HG03469 (cell line): Measurements from ENCODE around the gene PLA2G4B.
"Not testable (repeated sequence)": the region's sequence is repeated elsewhere in the genome, so short reads cannot be mapped to it uniquely, and the experiment has no call there.

Source experiments
- ATAC-seq: cut with Tn5 transposase; IDR thresholded peaks from one replicate; pipeline ENCODE4 v1.9.1; 2021; ENCODE audit warnings: mild to moderate bottlenecking, moderate library complexity, moderate number of reproducible peaks; ENCODE audit not compliant: unreplicated experiment

The PLA2G4B gene

DNA sequence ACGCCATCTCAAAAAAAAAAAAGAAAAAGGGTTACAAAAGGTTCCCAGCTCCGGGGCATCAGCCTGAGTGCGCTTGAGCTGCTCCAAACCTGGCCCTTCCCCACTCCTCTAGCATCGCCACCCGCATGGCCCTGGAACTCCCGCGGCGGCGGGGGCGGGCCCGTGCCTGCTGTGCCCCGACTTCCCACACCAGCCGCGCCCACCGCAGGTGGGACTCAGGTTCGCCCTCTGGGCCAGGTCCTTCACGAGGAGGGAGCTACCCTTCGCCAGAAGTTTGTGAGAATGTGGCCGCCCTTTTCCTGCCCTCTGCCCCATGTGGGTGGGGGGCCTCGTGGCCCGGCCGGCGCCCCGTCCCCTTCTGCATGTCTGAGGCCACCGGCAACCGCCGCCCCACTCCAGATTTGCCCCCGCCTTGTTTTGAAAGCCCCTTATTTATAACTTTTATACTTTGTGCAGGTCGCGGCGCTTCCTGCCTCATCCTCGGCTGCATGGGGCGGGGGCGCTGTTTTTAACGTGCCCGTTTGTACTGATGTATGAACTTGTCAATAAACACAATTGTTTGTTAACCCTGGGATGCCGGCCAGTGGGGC lies 11.3 kb upstream of the PLA2G4B start:
- ATAC-seq = no peak

- no peak for ATAC-seq
These were observed 10.5 kb upstream of the PLA2G4B start, which contains the start of gene JMJD7 for GRCh38 chr15:41827880-41828806. JMJD7 (plus strand) TSS chr15:41828092; CDS start chr15:41828125, 33 bp downstream.

DNA sequence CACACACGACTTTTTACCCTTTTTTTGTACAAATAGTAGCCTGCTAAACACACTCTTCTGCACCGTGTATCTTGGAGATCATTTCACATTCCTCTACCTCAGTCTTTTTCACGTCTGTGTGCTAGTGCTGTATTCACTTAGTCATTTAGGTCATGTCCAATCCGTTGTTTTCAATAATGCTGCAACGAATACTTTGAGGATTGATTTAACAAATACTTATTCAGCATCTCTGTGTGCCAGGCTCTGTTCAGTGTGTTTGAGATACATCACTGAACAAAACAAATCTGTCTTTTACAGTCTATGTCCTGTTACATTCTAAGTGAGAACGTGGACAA lies 9.9 kb upstream of the PLA2G4B start:
- no peak for ATAC-seq

DNA sequence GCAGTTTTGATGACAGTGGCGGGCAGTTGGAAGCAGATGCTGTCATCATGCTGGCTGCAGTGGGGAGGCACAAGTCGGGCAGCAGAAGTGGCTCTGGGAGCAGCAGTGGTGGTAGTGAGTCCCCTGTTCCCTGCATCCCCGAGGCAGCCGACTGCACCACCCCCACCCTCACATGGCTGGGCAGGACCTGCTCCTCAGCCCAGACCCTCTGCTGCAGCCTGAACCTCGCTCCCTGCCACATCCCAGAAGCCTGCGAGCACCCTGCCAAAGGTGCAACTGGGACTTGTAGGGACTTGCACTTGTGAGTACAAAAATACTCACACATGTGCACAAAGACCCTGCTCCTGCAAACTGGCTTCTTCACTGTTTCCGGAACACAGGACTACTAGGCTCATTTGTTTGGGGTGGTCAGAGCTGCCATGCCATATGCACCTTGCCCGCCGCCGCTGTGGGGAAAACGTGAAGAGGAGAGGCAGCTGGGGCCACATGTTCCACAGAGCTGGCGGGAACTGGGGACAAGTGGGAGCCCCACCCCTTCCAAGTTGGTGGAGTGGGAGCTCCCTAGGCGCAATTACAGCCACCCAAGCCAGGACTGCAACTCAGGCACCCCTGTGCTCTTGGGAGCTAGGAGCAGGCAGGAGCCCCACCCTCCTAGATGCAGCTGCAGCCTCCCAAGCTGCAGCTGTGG lies 8.5 kb upstream of the PLA2G4B start:
- ATAC-seq = no peak

GRCh38 chr15:41831291-41831690 lies 7.4 kb upstream of the PLA2G4B start:
- not testable (repeated sequence) for ATAC-seq

DNA sequence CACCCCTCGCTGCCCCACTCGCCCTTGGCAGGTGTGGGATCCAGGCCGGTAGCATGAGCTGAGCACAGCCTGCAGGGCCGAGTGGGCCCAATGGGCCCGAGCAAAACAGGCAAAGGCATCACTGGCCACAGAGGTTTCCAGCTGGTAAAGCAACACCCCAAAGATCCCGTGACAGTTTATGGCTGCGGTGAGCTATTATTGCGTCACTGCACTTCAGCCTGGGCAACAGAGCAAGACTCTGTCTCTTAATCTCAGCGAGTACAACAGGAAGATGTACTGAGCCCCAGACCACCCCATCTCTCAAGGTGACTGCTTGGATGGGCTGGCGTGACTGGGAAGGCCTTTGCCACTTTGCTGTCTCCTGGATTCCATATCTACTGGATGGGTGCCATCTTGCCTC lies 6.4 kb upstream of the PLA2G4B start:
- no peak for ATAC-seq

DNA sequence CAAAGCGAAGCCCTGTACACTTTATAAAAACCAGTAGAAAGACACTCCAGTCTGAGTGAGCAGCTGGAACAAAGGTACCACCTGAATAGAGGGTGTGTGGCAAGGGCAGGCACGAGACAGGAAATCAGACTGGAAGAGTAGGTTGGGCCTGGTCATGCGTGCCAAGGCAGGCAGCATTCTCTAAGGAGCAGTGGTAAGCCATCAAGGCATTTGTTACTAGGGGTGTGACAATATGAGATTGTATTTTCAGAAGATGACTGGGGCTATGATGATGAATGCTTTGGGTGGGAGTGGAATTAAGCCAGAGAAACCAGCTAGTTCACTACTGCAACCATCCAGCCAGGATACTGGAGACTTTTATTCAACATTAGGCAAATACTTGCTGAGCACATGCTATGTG lies 5.8 kb upstream of the PLA2G4B start:
- ATAC-seq = no peak

DNA sequence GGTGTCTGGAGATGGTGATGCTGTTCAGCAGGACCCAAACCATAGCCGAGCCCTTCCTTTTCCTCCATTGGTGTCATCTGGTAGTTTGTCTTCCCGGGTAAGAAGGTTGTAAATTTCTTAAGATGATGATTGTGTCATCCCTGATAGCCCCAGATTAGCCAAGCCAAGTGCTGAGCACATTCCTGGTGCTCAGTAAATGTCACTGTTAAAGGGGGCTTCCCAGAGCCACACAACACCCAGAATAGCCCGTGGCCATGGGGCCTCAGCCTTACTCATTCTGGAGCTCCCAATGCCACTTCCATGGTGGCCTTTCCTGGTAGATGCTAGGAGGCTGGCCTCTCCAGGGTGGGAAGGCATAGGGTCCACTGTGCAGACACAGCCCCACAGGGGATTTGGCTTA lies 4.6 kb upstream of the PLA2G4B start:
- no peak for ATAC-seq

DNA sequence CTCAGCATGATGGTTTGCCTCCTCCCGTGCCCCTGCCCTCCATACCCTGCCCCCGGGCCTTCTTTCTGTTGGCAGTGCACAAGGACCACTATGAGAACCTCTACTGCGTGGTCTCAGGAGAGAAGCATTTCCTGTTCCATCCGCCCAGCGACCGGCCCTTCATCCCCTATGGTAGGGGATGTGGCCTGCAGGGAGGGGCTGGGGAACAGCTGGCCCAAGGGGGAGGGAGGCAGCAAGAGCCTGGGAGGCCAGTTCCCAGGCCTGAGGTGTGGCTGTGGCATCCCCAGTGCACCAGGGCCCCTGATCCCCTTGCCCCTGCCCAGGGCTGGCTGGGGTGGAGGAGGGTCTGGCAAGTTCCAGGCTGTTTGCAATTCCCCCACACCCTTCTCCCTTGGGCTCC lies 2.6 kb upstream of the PLA2G4B start:
- no peak for ATAC-seq

DNA sequence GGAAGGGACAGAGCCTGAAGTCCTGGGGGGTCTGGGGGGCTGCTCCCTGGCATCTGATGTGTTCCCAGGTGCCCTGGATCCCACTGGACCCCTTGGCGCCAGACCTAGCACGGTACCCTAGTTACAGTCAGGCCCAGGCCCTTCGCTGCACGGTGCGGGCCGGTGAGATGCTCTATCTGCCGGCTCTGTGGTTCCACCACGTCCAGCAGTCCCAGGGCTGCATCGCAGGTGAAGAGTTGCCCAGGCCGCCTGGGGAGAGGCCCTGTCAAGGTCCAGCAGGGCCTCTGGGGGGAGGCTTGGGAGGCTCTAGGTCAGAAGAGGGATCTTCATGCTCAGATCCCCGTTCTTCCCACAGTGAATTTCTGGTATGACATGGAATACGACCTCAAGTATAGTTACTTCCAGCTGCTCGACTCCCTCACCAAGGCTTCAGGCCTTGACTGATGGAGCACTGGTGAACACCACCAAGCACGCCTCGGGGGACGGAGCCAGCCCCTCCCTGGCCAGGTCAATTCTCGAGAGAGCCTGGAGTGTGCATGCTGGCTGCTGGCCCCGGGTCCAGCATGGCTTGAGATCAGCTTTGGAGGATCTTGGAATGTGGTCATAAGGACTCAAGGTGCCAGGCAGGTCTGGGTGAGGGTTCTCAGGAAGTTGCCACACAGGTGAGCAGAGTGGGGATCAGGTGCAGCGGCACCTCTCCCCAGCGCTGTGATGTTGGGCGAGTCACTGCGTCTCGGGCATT lies 1.8 kb upstream of the PLA2G4B start:
- no peak for ATAC-seq

DNA sequence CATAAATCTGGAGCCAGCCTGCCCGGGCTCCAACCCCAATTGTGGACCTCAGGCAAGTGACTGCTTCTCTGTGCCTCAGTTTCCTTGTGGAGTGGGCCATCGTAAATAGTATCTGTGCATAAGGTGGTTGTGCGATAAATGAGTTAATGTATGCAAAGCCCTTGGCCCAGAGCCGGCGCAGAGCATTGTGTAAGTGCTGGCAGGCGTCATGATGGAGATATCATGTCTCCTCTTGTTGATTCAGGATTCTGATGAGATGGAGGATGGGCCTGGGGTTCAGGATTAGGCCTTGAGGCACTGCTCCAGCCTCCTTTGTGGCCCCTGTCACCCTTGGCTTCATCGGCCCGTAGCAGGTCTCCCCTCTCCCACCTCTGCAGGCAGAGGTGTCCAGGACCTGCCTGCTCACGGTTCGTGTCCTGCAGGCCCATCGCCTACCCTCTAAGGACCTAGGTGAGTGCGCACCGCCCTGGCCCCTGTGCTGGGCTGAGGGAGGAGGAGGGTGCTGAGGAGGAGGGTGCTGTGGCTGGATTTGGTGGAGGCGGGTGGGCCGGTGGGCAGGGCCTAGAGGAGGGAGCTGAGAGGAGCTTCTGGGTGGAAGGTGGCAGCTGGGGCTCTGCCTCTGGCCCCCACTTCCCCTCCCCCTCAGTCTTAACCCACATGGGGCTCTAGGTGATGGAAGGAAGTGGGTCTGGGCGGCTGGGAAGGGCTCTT lies 1.3 kb downstream of the PLA2G4B start:
- no peak for ATAC-seq

DNA sequence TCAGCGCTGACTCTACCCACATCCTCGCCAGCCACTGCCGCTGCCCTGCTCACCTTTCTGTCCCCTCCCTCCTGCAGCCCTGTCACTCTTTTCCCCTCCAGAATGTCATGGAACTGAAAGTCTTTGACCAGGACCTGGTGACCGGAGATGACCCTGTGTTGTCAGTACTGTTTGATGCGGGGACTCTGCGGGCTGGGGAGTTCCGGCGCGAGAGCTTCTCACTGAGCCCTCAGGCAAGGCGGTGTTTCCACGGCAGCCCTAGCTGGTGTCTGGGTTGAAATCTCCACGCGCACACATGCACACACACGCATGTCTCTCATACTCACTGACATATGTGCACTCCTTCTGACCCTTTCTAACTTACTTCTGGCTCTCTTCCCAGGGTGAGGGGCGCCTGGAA lies 2.0 kb downstream of the PLA2G4B start:
- no peak for ATAC-seq

DNA sequence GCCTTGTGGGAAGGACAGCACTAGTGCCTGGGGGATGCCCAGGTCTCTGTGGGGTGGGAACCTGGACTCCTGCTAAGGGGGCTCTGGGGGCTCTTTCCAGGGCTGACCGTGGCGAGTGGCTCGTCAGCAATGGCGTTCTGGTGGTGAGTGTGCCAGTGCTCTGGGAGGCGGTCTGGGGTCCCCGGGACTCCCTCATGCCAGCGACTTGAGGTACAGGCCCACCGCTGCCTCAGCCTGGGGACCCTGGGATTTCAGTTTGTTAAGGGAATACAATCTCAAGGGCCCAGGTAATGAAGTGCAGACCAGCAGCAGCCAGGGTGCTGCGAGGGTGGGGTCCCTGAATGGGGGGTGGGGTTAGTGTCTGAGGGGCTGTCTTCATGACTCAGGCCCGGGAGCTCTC lies 2.5 kb downstream of the PLA2G4B start:
- ATAC-seq = no peak

DNA sequence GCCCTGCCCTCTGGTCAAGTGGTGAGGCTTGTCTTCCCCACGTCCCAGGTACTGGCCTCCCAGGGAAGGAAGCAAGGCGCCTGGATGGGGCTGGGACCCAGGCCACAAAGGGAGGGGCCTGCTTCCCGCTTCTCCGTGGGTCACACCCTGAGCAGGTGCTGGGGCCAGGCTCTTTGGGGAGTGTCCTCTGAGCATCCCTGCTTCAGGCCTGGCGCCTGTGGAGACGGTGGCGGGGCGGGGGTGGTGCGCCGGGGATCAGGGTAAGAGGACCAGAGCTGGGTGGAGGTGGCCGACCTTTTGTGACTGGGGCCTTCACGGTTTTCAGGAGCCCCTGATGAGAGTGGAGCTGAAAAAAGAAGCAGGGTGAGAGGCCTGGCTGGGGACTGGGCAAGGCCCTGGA lies 3.6 kb downstream of the PLA2G4B start:
- no peak for ATAC-seq

DNA sequence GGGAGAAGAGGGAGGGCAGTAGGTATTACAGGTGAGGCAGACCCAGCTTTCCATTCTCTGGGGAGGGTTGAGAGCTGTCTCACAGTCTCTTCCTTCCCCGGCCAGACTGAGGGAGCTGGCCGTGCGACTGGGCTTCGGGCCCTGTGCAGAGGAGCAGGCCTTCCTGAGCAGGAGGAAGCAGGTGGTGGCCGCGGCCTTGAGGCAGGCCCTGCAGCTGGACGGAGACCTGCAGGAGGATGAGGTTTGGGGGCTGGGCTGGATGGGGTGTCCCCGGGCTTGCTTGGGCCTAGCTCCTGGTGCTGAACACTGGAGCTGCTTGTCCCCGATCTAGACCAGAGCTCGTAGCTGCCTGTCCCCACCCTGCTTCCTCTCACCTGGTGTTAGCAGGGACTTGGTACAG lies 4.9 kb downstream of the PLA2G4B start:
- no peak for ATAC-seq

GRCh38 chr15:41844814-41845213 lies 6.2 kb downstream of the PLA2G4B start:
- no peak for ATAC-seq

GRCh38 chr15:41847206-41847605 lies 8.6 kb downstream of the PLA2G4B start:
- ATAC-seq = no peak

- ATAC-seq = no peak
These were observed 9.3 kb downstream of the PLA2G4B start for GRCh38 chr15:41847981-41848380.

DNA sequence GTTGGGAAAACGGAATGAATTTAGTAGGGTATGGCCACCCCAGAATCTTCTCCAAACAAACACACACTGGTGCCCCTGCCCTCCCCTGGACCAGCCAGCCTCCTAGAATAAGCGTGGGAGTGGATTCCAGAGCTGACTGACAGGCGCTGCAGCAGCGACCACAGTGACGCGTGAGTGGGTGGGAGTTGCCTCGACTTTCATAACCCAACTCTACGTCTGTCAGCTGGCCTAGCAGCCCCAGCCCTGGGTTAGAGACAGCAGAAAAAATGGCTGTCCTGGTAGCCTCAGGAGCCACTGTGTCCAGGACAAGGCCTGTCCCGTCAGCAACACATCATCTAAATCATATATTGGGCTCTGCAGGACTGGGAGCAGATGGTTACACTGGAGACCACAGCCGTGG lies 10.0 kb downstream of the PLA2G4B start:
- no peak for ATAC-seq

DNA sequence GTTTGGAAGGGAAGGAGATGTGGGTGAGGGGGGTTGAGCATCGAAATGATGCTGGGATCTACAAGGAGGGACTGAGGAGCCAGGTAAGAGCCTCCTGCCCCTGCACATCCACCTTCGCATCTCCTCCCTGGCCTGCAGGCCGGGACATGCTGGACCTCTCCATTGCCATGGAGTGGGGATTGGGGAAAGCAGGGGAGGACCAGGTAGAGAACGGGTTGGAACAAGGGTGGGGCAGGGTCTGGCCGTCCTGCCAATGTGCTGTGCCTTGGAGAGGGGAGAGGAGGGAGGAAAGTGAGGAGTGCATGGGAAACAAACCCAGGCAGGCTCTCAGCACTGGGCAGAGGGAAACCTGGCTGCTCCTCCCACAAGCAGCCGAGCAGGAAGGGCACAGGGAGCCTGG lies 10.6 kb downstream of the PLA2G4B start:
- ATAC-seq = no peak

DNA sequence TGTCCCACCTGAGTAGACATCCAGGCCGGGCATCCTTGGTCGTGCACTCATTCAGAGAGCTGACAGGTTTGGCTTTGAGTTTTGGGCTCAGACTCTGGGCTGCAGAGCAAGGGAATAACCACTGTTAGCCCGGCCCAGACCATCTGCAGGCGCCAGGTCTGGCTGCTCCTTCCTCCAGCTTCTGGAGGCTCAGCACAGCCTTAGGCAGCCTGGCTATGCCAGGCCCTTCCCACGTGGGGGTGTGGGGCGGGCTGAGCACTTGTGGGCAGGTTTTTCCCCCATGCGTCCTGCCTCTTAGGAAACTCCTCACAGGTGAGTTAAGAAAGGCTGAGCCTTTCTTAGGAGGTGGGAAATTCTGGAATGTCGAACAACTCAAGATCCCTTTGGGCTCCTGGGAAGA lies 11.2 kb downstream of the PLA2G4B start:
- ATAC-seq = no peak
